ENCODE measurements around the gene SETD3. TPM values are rescaled to one million over a fixed set of nuclear protein-coding genes. Genes with fewer than 3 reads are reported as not detected.

The SETD3 gene
- total RNA-seq, 4 donors from 2014 or later, result 76.3 to 110 (median 96.6) TPM

DNA sequence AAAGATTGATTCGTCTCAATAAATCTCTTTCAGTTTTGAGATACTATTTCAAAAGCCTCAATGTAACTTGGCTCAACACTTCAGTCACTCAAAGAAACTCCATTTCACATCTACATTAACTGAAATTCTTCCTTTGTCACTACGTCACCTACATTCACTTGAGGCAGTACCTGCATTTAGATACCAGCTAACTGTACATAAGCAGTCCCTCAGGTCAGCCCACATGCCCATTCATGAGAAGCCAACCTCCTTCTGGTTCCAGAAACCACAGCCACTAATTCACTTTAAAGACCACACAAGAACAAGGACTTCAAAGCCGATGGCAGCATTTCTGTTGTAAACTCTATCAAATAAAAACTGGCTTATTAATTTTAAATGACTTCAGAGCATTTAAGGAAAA is 43.0 kb downstream of the SETD3 start:
- TF ChIP-seq, protein P1, sequence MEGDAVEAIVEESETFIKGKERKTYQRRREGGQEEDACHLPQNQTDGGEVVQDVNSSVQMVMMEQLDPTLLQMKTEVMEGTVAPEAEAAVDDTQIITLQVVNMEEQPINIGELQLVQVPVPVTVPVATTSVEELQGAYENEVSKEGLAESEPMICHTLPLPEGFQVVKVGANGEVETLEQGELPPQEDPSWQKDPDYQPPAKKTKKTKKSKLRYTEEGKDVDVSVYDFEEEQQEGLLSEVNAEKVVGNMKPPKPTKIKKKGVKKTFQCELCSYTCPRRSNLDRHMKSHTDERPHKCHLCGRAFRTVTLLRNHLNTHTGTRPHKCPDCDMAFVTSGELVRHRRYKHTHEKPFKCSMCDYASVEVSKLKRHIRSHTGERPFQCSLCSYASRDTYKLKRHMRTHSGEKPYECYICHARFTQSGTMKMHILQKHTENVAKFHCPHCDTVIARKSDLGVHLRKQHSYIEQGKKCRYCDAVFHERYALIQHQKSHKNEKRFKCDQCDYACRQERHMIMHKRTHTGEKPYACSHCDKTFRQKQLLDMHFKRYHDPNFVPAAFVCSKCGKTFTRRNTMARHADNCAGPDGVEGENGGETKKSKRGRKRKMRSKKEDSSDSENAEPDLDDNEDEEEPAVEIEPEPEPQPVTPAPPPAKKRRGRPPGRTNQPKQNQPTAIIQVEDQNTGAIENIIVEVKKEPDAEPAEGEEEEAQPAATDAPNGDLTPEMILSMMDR (IDR thresholded peaks at IDR 0.05; ENCODE audit: low read depth), result no peak

DNA sequence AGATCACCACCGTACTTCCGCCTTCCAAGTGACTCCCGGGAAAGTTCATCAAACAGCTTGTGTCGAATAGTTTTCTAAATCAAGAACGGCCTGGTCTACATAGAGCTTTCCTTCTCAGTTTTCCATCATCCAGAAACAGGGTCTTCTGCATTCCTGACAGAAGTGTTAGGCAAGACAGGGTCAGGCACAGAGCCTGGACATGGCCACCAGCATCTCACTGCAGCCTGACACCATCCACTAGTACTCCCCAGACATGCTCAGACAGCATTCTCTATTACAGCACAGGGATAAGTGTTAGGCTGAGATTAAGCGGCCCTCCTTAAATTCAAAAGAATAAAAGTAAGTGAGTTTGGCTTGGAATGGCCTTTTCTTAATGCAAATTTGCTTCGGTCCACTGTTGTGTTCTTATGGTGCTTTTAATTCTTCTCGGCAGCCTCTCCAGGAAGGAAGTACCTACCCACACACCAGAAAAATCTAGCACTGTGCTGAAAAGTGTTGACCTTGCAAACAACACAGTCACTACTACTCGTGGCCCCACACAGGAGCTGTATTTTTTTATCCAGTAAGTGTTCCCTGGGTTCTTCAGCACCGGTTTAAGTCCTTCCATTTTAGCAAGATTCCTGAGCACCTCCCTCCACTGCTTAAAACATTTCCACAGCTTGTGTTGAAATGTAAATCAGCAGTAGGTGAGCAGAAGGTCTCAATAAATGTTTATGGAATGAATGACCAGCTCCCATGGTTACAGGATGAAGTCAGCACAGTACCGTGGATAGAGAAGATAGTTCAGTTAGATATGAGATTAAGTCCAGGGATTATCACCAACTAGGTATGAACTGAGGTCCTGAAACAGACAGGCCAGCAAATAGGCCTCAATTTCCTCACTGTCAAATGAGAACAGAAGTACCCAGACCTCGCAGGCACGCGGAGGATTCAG is 44.1 kb downstream of the SETD3 start:
- TF ChIP-seq, protein P1 (IDR thresholded peaks at IDR 0.05; ENCODE audit: low read depth), result no peak

DNA sequence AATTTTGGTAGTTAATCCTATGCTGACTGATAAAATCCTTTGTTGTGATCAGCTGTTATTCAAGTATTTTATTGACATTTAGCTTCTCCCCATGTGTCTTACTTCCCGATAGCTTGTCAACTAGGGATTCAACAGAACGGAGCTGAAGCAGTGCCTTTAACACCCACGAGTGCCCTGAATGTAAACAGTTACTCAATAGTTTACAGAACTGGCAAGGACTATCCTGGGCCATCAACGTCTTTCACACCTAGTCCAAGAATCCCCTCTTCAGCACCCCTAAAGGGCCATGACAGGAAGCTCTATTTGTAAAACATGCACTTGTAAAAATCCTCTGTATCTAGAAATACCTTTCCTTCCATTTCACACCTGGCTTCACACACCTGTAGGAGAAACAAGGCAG is 45.3 kb downstream of the SETD3 start:
- TF ChIP-seq, protein P1 (IDR thresholded peaks at IDR 0.05; ENCODE audit: low read depth), result no peak

DNA sequence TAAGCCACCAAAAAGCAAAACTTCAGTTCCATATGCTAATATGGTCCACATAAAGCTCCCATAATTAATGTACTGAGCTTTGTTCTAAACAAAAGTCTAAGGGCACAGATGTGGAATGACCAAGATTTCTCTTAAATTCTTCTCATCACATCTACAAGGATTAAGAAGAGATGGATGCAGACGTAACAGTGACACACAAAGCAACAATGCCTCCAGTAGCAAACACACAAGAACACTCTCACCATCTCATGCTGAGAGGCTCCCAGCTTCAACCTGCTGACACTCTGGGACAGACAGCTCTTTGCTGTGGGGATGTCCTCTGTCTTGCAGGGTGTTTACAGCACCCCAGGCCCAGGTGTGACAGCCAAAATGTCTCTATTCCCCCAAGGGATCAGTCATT is 48.2 kb downstream of the SETD3 start:
- TF ChIP-seq, protein P1 (IDR thresholded peaks at IDR 0.05; ENCODE audit: low read depth), result no peak

DNA sequence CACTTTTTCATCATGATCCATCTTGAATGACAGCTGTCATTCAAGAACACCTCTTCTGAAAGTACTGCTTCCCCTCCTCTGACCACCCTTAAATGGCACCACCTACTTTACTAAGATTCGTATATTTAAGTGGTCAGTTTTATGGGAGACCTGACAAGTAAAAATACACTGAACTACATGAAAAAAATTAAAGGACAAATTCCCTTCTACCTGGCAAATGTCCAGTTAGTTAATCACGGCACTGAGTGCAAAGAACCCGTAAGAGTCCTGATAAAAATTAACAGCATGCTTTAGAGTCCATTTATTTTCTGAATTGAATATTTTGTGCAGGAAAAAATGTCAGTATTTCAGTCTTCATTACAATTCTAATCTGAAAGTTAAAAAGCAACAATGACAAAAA is 48.7 kb downstream of the SETD3 start:
- TF ChIP-seq, protein P1 (IDR thresholded peaks at IDR 0.05; ENCODE audit: low read depth), result no peak

DNA sequence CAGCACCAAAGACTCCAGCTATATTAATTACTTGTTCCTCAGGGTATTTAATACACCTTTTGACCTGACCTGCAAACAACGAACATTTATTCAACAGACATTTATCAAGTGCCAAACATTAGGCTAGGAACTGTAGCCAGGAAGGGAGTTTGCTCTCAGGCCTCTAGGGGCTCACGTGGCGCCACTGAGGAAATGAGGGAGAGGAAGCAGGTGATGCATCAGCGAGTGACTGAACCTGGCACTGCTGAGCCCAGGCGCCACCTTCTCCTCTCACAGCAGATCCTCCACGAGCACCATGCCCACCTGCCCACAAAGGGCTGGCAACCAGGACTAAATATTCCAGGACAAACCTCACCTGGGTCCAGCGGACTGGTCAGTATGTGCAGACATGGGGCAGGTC is 50.2 kb downstream of the SETD3 start:
- TF ChIP-seq, protein P1 (IDR thresholded peaks at IDR 0.05; ENCODE audit: low read depth), result no peak

DNA sequence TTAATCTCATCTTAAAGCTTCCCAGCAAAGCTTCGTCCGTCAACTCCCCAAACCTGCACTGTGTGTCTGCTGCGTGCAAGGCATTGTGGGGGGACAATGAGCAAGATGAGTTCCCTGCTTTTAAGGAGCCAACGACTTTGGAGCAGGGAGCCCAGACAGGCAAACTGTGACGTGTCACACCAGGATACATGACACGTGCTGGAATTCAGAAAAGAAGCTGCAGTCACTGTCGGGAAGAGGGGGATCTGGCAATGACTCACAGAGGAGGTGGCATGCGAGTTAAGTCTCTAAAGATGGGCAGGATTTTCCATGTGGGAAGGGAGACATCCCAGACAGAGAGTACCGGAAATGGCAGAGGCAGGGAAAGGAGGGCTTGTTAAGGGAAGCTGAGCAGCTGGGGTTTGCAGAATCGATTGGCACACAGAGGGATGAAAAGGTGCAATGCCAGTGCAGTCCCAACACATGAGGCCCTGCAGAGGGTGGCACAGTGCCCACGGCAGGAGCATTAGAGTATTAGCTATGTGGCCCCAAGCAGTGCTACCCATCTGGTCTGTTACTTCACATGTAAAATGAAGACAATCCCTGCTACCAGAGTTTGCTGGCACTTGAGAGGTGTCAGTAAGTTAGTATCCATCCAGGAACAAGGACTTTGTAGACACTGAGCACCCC is 52.9 kb downstream of the SETD3 start:
- TF ChIP-seq, protein P1 (IDR thresholded peaks at IDR 0.05; ENCODE audit: low read depth), result no peak
